K562 (cell line): ENCODE measurements around the gene CLIP1. TPM values are rescaled to one million over a fixed set of nuclear protein-coding genes. Genes with fewer than 3 reads are reported as not detected.
"Not testable (repeated sequence)": the region's sequence is repeated elsewhere in the genome, so short reads cannot be mapped to it uniquely, and the experiment has no call there.

ENCODE experiments used
- ATAC-seq: fragments of 200-7000 bp; cut with Tn5 transposase; 3 replicates; pipeline ENCODE4 v1.9.1; 2020; ENCODE audit warnings: moderate library complexity
- BruUV-seq: library from RNA; stranded (reverse); fragments of 400-500 nt; replicated peaks from 2 replicates; lab custom pipeline; 2021; lab: Mats Ljungman, UMichigan
- CTCF ChIA-PET: fragments of 300-600 bp; formaldehyde crosslinking; extraction: SDS; loops from one replicate; lab custom pipeline; 2021; ENCODE audit warnings: low intra/inter-chr PET ratio; lab: Yijun Ruan, JAX
- POLR2A ChIA-PET: fragments of 300-600, 350-650 bp; sonication (Branson Sonifier 250); formaldehyde crosslinking; extraction: SDS; loops from one replicate; lab custom pipeline; 2021; ENCODE audit warnings: antibody characterized with exemption, inconsistent platforms; lab: Yijun Ruan, JAX
- DNase-seq, 4 experiments: peaks; one replicate each; pipeline versions ENCODE4 v3.0.0 to v3.0.0-alpha.2; 2011 to 2018; ENCODE audit warnings: low spot score in 3 of 4, mixed read lengths in 3 of 4; ENCODE audit errors: extremely low read depth in 1 of 4
- FAIRE-seq: peaks from 2 replicates; lab custom pipeline; 2011; peaks lifted over from hg19 to GRCh38; lab: Jason Lieb, UNC
- H2AFZ ChIP-seq: 2 replicates; pipeline ENCODE4 v1.6.0; 2011; ENCODE audit warnings: low read depth, low read length, control low read depth, inconsistent platforms
- H3K27ac ChIP-seq: fragments of 200-600 bp; 3 replicates; pipeline ENCODE4 v1.8.0; 2011; ENCODE audit warnings: low read depth, mild to moderate bottlenecking, control low read depth, inconsistent platforms, low read length, moderate library complexity, mixed read lengths; ENCODE audit errors: extremely low read depth
- H3K27me3 ChIP-seq, 2 experiments: fragments of 300-600 bp in 1 of 2; 2 replicates in 1 of 2; 3 replicates in 1 of 2; pipeline versions ENCODE4 v1.6.0 to v1.8.0; 2011; ENCODE audit warnings: inconsistent platforms in 2 of 2, low read length in 2 of 2, mild to moderate bottlenecking in 1 of 2, mixed read lengths in 1 of 2, moderate library complexity in 1 of 2; ENCODE audit not compliant: control insufficient read depth in 2 of 2, insufficient read depth in 2 of 2
- H3K36me3 ChIP-seq: fragments of 300-600 bp; 3 replicates; pipeline ENCODE4 v1.8.0; 2011; ENCODE audit warnings: mild to moderate bottlenecking, low read length, inconsistent platforms; ENCODE audit not compliant: control insufficient read depth, insufficient read depth
- H3K4me1 ChIP-seq, 2 experiments: fragments of 200-600 bp in 1 of 2; replicated peaks in 1 of 2; 2 replicates in 1 of 2; 3 replicates in 1 of 2; pipeline versions ENCODE4 v1.5.1 to v1.8.0; 2011; ENCODE audit warnings: inconsistent platforms in 2 of 2, low read length in 2 of 2, mild to moderate bottlenecking in 1 of 2, mixed read lengths in 1 of 2, moderate library complexity in 1 of 2; ENCODE audit not compliant: control insufficient read depth in 2 of 2, insufficient read depth in 2 of 2
- H3K4me2 ChIP-seq: 2 replicates; pipeline ENCODE4 v1.6.1; 2011; ENCODE audit warnings: low read length, control low read depth, inconsistent platforms, mixed read lengths; ENCODE audit not compliant: insufficient read depth
- H3K4me3 ChIP-seq: fragments of 200-600 bp; sonication (generic), shearing (Covaris generic); 2 replicates; pipeline ENCODE4 v1.5.1; 2016; ENCODE audit warnings: control low read depth, inconsistent platforms
- H3K79me2 ChIP-seq: fragments of 200-600 bp; 3 replicates; pipeline ENCODE4 v1.8.0; 2011; ENCODE audit warnings: low read length, inconsistent platforms; ENCODE audit not compliant: control insufficient read depth, insufficient read depth
- H3K9ac ChIP-seq, 2 experiments: 2 replicates each; pipeline versions ENCODE4 v1.6.0 to v1.6.1; 2011; ENCODE audit warnings: low read depth in 2 of 2, low read length in 2 of 2, control low read depth in 1 of 2, inconsistent platforms in 1 of 2, mild to moderate bottlenecking in 1 of 2, mixed read lengths in 1 of 2; ENCODE audit not compliant: insufficient read depth in 1 of 2
- H3K9me1 ChIP-seq: one replicate; pipeline ENCODE4 v1.6.0; 2011; ENCODE audit warnings: inconsistent platforms, mild to moderate bottlenecking, low read length, moderate library complexity; ENCODE audit not compliant: control insufficient read depth, insufficient read depth
- H3K9me3 ChIP-seq: replicated peaks from 2 replicates; pipeline ENCODE4 v1.5.1; 2011; ENCODE audit warnings: low read depth, low read length, inconsistent platforms; ENCODE audit not compliant: control insufficient read depth, insufficient read depth
- H4K20me1 ChIP-seq: replicated peaks from 2 replicates; pipeline ENCODE4 v1.6.1; 2011; ENCODE audit warnings: low read length, inconsistent platforms, mixed read lengths; ENCODE audit not compliant: control insufficient read depth, insufficient read depth
- CHCHD3 ChIP-seq: fragments of 250-450 bp; sonication (Bioruptor Pico); IDR thresholded peaks from 2 replicates; pipeline ENCODE4 v2.1.2; 2022; ENCODE audit warnings: mild to moderate bottlenecking
- POLR2G ChIP-seq: fragments of 200-400 bp; formaldehyde crosslinking; IDR thresholded peaks from 2 replicates; pipeline ENCODE4 v1.6.1; 2017; ENCODE audit warnings: low read depth, mild to moderate bottlenecking, antibody characterized with exemption, low read length, moderate library complexity
- POLR2H ChIP-seq: IDR thresholded peaks from 2 replicates; pipeline ENCODE4 v1.6.1; 2016; ENCODE audit warnings: missing genetic modification characterization, low read depth, mild to moderate bottlenecking, control low read depth, missing compliant biosample characterization, moderate library complexity
- WGBS: fragments of 100-300 bp; shearing (Covaris generic); methylation state at CpG from one replicate; pipeline ENCODE4 v1.1.6; 2016; ENCODE audit warnings: low coverage, mixed read lengths; ENCODE audit not compliant: insufficient coverage; ENCODE audit errors: missing lambda C conversion rate; 5-methylcytosine and 5-hydroxymethylcytosine counted together
- in situ Hi-C: fragments of 300-500 bp; cut with MboI; formaldehyde crosslinking; loops from 4 replicates; pipeline ENCODE4 v1.15.0; 2018; ENCODE audit warnings: inconsistent platforms, mixed read lengths
- intact Hi-C: fragments of 100-400 bp; cut with micrococcal nuclease; formaldehyde crosslinking; loops from 2 replicates; pipeline ENCODE4 v1.14.2; 2022
- polyA plus RNA-seq, 8 experiments: library from polyadenylated mRNA; depleted of rRNA in 4 of 8; stranded (reverse) in 5 of 8; unstranded in 3 of 8; fragments of >200 nt; fragmentation: Nextera tagmentation in 2 of 8; fragmentation: Illumina TruSeq in 1 of 8; extraction: Ambion mirVana in 2 of 8; extraction: Trizol in 1 of 8; gene quantifications; 2 replicates each; pipeline versions ENCODE4 v1.2.1 to v1.2.3, GENCODE V29; 2011 to 2014; ENCODE audit warnings: inconsistent platforms in 1 of 8, missing spikeins in 1 of 8
- total RNA-seq, 7 experiments: library from RNA; depleted of rRNA in 6 of 7; stranded (reverse); fragments of >200 nt in 6 of 7; fragmentation: Illumina TruSeq in 2 of 7; extraction: Trizol in 2 of 7; gene quantifications; 2 replicates each; pipeline versions ENCODE4 v1.2.1 to v1.2.3, GENCODE V29; 2011 to 2021; ENCODE audit warnings: low replicate concordance in 1 of 7
- TF ChIP-seq, protein P1 (sequence below): fragments of 450-650 bp; IDR thresholded peaks from 2 replicates; pipeline ENCODE4 v1.6.1; 2018; ENCODE audit not compliant: partially characterized antibody

Gene CLIP1
- total and polyA plus RNA-seq, 9 of the 15 experiments (the other 6 are each of a cell fraction or from before 2014, with no cell fraction given), result 5.8 to 33.9 (median 27.6) TPM

GRCh38 chr12:122420471-122421162 lies 1.9 kb downstream of the CLIP1 start (continued):
- TF ChIP-seq POLR2G, result 0 out of 2 replicates have a peak, but pooled peaks have one; percentile 22
- TF ChIP-seq CHCHD3 (CRISPR knock-in tag), result no peak
- TF ChIP-seq, protein P1, sequence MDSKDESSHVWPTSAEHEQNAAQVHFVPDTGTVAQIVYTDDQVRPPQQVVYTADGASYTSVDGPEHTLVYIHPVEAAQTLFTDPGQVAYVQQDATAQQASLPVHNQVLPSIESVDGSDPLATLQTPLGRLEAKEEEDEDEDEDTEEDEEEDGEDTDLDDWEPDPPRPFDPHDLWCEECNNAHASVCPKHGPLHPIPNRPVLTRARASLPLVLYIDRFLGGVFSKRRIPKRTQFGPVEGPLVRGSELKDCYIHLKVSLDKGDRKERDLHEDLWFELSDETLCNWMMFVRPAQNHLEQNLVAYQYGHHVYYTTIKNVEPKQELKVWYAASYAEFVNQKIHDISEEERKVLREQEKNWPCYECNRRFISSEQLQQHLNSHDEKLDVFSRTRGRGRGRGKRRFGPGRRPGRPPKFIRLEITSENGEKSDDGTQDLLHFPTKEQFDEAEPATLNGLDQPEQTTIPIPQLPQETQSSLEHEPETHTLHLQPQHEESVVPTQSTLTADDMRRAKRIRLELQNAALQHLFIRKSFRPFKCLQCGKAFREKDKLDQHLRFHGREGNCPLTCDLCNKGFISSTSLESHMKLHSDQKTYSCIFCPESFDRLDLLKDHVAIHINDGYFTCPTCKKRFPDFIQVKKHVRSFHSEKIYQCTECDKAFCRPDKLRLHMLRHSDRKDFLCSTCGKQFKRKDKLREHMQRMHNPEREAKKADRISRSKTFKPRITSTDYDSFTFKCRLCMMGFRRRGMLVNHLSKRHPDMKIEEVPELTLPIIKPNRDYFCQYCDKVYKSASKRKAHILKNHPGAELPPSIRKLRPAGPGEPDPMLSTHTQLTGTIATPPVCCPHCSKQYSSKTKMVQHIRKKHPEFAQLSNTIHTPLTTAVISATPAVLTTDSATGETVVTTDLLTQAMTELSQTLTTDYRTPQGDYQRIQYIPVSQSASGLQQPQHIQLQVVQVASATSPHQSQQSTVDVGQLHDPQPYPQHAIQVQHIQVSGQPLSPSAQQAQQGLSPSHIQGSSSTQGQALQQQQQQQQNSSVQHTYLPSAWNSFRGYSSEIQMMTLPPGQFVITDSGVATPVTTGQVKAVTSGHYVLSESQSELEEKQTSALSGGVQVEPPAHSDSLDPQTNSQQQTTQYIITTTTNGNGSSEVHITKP, result no peak

DNA sequence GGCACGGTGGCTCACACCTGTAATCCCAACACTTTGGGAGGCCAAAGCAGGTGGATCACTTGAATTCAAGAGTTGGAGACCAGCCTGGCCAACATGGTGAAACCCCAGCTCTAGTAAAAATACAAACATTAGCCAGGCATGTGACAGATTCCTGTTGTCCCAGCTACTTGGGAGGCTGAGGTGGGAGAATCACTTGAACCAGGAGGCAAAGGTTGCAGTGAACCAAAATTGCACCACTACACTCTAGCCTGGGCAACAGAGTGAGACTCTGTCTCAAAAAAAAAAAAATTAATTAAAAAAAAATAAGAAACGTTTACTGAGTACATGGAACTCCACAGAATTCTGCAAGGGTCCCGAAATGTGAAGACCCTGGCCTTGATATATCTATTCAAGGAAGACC lies 3.4 kb downstream of the CLIP1 start:
- WGBS, result 78% methylated on average over 3 of the region's 3 CpGs
- Histone ChIP-seq H3K9ac (peak overlapping the region in 1 of 2 experiments; percentile 14; a peak in 1 of 4 replicates), H3K79me2 (peaks cover 50% of the 10 kb centered on the region), H3K4me1 (peaks cover 26 to 31% of the 10 kb centered on the region in 2 experiments)
- not testable (repeated sequence) for H3K9me3 ChIP-seq, BruUV-seq, H3K4me3 ChIP-seq
- ChIA-PET POLR2A (interaction anchor here (0.7 to 4.6 kb wide), 3 partner anchors 12 to 74 kb away, joined by 4 to 30 read pairs (median 26); no protein-coding TSS in a partner anchor), CTCF (interaction anchor here (0.5 kb wide), 1 partner anchor 53 kb away, joined by 3 read pairs; no protein-coding TSS in a partner anchor)
- 0 out of 2 replicates have a peak, but pooled peaks have one; percentile 7 for TF ChIP-seq POLR2H (tag)
- TF ChIP-seq, all 486 proteins: peak for 1; not testable (repeated sequence) for 485
- in situ Hi-C loops, H3K36me3 ChIP-seq, FAIRE-seq, intact Hi-C loops, H3K27me3 ChIP-seq, DNase-seq, H2AFZ ChIP-seq, H3K9me1 ChIP-seq, H3K4me2 ChIP-seq, H3K27ac ChIP-seq, H4K20me1 ChIP-seq, ATAC-seq: not testable (repeated sequence)
